HuH-7 (cell line): ENCODE results near the gene ADCY5.
"Not testable (repeated sequence)": the region's sequence is repeated elsewhere in the genome, so short reads cannot be mapped to it uniquely, and the experiment has no call there.

ENCODE experiments used
- DNase-seq: peaks from one replicate; pipeline ENCODE4 v3.0.0; 2011; ENCODE audit warnings: low spot score

ADCY5 gene

DNA sequence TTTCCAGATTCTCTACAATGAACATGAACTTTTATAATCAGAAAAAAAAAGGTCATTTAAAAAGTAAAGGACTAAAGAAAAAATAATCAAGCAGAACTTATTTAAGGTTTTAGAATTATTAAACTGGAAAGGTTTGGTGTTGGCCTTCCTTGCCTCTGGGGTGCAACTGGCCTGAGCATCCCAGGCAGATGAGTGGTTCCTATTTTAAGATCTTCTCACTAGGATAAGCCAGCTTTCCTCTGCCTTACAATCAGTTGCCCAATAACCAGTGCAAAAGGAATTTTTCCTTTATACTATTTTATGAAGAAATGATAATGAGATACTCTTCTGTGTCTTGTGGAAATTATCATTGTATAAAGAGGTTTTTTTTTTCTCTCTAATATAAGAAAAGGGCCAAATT lies 190.5 kb downstream of the ADCY5 start:
- DNase-seq, result no peak

DNA sequence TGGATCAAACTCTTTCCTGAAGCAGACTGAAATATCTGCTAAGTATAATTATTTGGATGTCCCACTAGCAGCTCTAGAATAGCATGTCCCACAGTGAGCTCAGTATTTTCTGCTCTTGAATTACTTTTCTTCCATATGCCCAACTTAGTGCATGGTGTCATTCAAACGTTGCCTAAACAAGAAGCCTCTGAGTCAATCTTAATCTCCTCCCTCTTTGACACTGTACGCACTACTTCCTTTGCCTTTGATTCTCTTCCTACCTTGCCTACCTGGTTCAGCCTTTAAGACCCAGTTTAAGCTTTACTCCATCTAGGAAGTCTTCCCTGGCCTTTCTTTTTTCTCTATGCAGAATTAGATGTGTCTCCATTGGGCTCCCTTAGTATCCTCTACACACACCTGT lies 192.6 kb downstream of the ADCY5 start:
- DNase-seq, result no peak

DNA sequence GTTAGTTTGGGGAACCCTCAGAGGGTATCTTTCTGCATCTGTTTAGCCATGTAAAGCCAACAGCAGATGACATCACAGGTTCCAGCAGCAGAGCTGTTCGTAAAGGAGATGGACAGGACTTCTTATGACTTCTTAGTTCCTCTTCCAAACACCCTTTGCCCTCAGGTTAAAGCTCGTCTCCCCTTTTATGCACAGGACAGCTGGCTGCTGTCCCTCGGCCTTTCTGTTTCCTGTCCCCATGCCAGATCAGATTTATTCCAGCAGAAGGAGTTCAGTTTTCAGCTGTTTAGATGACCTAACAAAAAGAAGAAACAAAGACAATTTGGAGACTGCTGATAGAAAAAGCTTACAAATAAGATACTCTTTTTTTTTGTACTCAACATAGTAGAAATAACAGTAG lies 202.0 kb downstream of the ADCY5 start:
- DNase-seq, result no peak

DNA sequence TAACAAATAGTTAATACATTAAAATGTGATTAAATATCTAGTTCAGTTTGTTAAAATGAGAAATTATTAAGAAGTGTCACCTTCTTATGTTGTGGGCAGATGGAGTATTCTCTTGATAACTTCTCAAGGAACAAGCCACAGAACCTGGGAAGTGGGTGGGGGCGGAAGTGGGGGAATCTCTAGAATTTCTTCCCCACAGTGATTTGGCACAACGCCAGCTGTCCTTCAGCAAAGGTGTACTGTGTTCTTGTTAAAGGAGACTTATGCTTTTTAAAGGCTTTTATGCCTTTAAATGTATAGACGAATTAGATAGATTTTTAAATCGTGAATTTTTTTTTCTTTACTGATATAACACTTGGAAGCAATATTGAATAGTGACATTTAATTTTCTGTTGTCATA lies 204.8 kb downstream of the ADCY5 start:
- no peak for DNase-seq

DNA sequence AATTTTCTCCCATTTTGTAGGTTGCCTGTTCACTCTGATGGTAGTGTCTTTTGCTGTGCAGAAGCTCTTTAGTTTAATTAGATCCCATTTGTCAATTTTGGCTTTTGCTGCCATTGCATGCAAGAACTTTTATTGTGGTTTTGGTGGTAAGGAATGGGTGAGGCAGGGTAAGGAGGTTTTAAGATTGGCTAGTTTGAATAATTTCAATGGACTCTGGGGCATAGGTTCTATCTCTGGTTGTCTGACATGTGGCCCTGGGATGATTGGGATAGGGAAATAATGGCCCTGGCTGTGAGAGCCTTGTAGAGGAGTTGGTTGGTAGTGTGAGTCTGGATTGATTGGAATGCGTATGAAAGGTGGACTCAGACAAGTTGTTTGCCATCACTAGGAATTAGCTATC lies 209.1 kb downstream of the ADCY5 start:
- no peak for DNase-seq

DNA sequence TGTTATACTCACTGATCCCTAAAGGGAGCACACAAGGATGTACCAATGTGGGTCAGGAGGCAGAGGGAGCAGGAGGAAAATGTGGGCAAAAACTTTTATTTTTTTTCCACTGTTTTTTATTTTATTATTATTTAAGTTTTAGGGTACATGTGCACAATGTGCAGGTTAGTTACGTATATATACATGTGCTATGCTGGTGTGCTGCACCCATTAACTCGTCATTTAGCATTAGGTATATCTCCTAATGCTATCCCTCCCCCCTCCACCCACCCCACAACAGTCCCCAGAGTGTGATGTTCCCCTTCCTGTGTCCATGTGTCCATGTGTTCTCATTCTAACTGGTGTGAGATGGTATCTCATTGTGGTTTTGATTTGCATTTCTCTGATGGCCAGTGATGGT lies 209.7 kb downstream of the ADCY5 start:
- not testable (repeated sequence) for DNase-seq

DNA sequence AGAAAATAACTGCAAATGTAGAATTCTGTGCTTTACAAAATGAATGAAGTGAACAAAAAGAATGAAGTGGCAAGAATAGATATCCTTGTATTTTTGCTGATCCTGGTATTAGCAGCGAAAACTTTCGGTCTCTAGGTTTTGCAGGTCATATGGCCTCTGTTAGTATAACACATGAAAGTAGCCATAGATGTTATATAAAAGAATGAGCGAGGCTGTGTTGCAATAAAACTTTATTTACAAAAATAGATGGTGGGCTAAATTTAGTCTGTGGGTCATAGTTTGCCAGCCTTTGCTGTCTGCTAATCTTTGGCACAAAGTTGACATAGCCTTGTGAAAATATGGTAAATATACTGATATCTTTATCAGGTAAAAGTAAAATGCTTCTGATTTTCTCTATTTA lies 212.0 kb downstream of the ADCY5 start:
- no peak for DNase-seq
